ENCODE measurements around the gene LRRC25.
"Not testable (repeated sequence)": the region's sequence is repeated elsewhere in the genome, so short reads cannot be mapped to it uniquely, and the experiment has no call there.

Gene LRRC25

GRCh38 chr19:18384775-18385174 lies 12.6 kb downstream of the LRRC25 start:
- TF ChIP-seq CTCF (IDR thresholded peaks at IDR 0.05; ENCODE audit: low read depth, low read length): no peak
- no peak for DNase-seq (ENCODE audit: low read depth in 2 of 2)
- H3K4me3 ChIP-seq (replicated peaks in 1 of 2; ENCODE audit: low read depth in 2 of 2, low read length in 2 of 2): no peak overlapping the region

GRCh38 chr19:18383622-18384021 lies 13.8 kb downstream of the LRRC25 start:
- not testable (repeated sequence) for DNase-seq (ENCODE audit: low read depth in 2 of 2); H3K4me3 ChIP-seq (replicated peaks in 1 of 2; ENCODE audit: low read depth in 2 of 2, low read length in 2 of 2)

- no peak for TF ChIP-seq CTCF (IDR thresholded peaks at IDR 0.05; ENCODE audit: low read depth, low read length)
- DNase-seq (ENCODE audit: low read depth in 2 of 2): no peak
- H3K4me3 ChIP-seq (replicated peaks in 1 of 2; ENCODE audit: low read depth in 2 of 2, low read length in 2 of 2): no peak overlapping the region
Measured at GRCh38 chr19:18380843-18381242, 16.6 kb downstream of the LRRC25 start.

GRCh38 chr19:18379803-18380747 lies 17.3 kb downstream of the LRRC25 start:
- no peak for TF ChIP-seq CTCF (IDR thresholded peaks at IDR 0.05; ENCODE audit: low read depth, low read length)
- peak; percentile 82 to 94 for DNase-seq (ENCODE audit: low read depth in 2 of 2)
- no peak overlapping the region for H3K4me3 ChIP-seq (replicated peaks in 1 of 2; ENCODE audit: low read depth in 2 of 2, low read length in 2 of 2)

GRCh38 chr19:18377026-18377425 lies 20.4 kb downstream of the LRRC25 start:
- no peak for DNase-seq (ENCODE audit: low read depth in 2 of 2)

GRCh38 chr19:18373892-18374629 lies 23.4 kb downstream of the LRRC25 start:
- TF ChIP-seq CTCF (IDR thresholded peaks at IDR 0.05; ENCODE audit: low read depth, low read length): no peak
- peak; percentile 99 for DNase-seq (ENCODE audit: low read depth in 2 of 2)

More at GRCh38 chr19:18377026-18377425, 20.4 kb downstream of the LRRC25 start:
- no peak overlapping the region for H3K4me3 ChIP-seq (replicated peaks in 1 of 2; ENCODE audit: low read depth in 2 of 2, low read length in 2 of 2)
- TF ChIP-seq CTCF (IDR thresholded peaks at IDR 0.05; ENCODE audit: low read depth, low read length): no peak

GRCh38 chr19:18373407-18373891 lies 24.0 kb downstream of the LRRC25 start:
- no peak for DNase-seq (ENCODE audit: low read depth in 2 of 2)
- no peak overlapping the region for H3K4me3 ChIP-seq (replicated peaks in 1 of 2; ENCODE audit: low read depth in 2 of 2, low read length in 2 of 2)
- TF ChIP-seq CTCF (IDR thresholded peaks at IDR 0.05; ENCODE audit: low read depth, low read length): no peak

More at GRCh38 chr19:18373892-18374629, 23.4 kb downstream of the LRRC25 start:
- H3K4me3 ChIP-seq (replicated peaks in 1 of 2; ENCODE audit: low read depth in 2 of 2, low read length in 2 of 2): no peak overlapping the region

Measured in cardiac fibroblast (primary cell).